SKM-1 (cell line): ENCODE results near the gene ADRM1.

ENCODE experiments used
- DNase-seq: peaks from one replicate; lab custom pipeline; 2025; ENCODE audit not compliant: unreplicated experiment; lab: John Stamatoyannopoulos, UW

ADRM1 gene

DNA sequence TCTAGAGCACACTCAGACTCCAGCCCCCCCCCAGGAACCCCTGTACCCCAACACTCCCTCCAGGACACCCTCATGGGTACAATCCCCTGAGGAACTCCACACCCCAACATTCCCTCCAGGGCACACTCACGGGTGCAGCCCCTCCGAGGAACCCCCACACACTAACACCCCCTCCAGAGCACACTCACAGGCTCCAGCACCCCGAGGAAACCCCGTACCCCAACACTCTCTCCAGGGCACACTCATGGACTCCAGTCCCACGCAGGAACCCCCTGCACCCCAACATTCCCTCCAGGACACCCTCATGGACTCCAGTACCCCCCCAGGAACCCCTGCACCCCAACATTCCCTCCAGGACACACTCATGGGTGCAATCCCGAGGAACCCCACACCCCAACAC, 32.7 kb downstream of the ADRM1 start:
- no peak for DNase-seq

DNA sequence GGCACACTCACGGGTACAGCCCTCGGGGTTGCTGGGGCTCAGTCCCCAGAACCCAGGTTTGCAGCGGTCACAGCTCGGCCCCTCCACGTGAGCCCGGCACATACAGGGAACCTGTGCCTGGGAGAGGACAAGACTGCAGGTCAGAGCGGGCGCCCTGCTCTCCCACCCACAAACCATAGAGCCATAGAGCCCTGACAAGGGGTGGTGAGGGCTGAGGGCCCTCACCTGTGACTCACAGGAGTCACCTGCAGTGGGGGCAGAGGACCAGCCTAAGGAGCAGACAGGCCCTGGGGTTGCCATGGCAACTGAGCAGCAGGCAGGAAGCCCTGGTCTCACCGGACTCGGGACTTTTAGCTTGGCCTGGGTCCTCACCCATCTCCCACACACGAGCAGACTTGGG, 33.5 kb downstream of the ADRM1 start:
- no peak for DNase-seq

- no peak for DNase-seq
Observed at GRCh38 chr20:62336775-62337557, 34.2 kb downstream of the ADRM1 start.

DNA sequence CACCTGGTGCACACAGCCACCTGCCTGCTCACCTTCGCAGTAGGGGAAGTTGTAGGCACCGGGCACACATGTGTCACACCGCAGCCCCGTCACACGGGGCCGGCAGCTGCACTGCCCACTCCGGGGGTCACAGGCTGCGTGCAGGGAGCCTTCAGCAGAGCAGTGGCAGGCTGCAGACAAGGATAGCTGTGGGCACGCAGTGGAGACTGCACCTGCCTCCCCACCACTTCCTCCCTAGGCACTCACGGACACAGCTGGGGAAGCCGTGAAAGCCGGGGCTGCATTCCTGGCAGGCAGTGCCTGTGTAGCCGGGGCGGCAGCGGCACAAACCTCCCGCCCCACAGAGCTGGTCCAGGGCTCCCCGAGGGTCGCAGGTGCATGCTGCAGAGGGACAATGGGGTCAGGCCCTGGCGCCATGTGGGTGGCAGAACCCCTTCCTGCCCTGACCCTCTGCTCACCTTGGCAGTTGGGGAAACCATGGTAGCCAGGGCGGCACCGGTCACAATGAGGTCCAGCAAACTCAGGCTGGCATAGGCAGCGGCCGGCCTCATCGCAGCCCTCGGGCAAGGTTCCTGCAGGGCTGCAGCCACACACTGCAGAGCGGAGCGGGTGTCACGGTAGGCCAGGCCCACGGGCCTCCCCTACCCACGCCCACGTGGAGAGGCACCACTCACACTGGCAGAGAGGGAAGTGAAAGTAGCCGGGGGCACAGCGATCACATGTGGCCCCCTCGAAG, 34.9 kb downstream of the ADRM1 start:
- DNase-seq: no peak

DNA sequence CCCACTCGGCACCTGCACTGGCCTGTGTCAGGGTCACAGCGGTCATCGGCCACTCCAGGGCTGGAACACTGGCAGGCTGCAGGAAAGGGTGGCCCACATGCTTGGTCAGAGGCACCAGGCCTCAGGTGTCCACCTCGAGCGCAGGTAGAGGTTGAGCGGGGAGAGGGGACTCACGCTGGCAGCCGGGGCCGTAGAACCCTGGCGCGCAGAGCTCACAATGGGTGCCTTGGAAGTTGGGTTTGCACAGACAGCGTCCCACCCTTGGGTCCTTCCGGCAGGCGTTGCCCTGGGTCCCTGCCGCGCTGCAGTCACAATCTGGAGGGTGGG, 35.5 kb downstream of the ADRM1 start:
- DNase-seq: no peak

DNA sequence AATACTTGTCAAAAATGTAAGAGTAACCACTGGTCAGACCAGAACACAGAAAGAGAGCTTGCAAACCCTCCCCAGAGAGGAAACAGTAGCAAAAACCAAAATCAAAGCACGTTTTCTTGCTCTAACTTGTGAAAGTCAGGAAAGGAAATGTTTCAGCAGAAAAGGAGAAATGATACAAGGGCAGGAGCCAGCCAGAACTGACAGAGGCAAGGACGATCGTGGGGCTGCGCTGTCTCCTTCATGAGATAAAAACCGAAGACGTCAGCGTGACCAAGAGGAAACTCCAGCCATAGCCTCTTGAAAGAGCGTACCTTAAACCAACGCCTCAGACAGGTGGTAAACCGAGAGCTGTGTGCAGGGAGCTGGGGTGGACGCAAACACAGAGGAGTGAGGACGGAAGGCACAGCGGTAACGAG, 36.9 kb downstream of the ADRM1 start:
- no peak for DNase-seq

- no peak for DNase-seq
Observed at GRCh38 chr20:62342910-62343309, 40.1 kb downstream of the ADRM1 start.

- DNase-seq: no peak
Observed at GRCh38 chr20:62344092-62344491, 41.3 kb downstream of the ADRM1 start.

GRCh38 chr20:62344782-62345181, 42.0 kb downstream of the ADRM1 start:
- DNase-seq: no peak

DNA sequence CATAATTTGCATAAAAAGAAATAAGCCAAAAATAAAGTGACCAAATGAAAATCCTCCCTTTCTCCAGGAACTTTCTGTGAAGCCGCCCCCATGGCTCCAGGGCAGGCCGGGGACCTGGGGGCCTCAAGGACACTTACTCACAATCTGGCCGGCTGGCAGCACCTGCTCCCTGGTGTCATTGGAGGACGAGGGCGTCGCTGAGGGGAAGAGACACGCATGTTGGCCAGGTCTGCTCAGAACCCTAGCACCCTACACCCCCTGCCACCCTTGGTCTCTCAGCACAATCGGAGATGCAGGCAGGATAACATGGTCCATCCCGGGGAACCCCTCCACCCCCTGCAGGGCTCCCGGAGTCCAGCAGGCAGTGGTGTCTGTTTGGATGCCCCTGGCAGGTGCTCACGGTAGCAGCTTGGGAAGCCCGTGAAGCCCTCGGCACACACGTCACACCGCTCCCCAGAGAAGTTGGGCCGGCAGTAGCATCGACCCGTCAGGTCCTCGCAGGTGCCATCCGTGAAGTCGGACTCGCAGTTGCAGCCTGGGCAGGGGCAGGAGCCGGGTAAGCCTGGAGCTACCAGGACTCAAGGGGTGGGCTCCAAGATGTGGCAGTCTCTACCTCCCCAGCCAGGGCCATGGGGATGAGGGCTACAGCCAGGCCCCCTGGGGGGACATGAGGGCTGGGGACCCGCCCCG, 43.0 kb downstream of the ADRM1 start:
- DNase-seq: no peak

DNA sequence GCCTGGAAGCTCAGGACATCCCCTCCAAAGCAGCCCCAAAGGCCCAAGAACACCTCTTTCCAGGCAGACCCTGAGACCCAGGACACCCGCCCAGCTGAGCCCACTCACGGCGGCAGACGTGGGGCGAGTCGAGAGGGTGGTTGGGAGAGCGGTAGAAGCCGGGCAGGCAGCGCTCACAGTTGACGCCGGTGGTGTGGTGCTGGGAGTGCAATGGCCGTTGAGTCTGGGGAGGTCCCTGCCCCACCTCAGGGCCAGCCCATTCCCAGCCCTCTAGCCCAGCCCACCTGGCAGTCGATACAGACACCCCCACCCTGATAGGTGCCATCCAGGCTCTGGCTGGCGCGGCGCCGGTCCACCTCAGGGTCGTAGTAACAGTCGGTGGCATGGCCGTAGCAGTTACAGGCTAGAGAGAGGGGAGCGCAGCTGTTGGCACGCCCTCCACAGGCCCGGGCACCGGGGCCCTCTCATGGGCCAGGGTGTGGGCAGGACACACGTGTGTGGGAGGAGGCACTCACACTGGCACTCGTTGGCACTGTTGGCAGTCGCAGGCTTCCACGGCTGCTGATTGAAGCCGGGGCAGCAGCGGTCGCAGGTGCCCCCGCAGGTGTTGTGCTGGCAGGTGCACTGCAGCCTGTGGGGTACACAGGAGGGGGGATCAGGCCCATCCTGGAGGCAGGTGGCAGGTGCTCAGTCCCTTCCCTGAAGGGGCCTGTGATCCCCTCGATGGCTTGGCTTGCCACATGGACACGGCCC, 43.8 kb downstream of the ADRM1 start:
- DNase-seq: no peak

- no peak for DNase-seq
Observed at GRCh38 chr20:62347151-62347404, 44.3 kb downstream of the ADRM1 start.

GRCh38 chr20:62347445-62347844, 44.6 kb downstream of the ADRM1 start:
- DNase-seq: no peak

DNA sequence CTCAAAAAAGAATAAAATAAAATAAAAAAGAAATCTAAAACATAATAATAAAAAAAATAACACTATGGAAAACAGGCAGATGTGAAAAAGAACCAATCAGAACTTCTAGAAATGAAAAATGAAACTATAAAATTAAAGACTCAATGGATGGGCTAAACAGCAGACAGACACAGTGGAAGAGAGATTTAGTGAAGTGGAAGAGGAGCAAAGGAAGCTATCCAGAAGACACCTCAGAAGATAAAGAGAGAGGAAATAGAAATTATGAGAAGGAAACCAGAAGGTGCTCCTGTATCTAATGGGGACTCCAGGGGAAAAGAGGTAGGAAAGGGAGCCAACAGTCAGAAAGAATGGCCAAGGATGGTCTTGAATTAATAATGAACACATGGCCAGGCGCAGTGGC, 45.8 kb downstream of the ADRM1 start:
- DNase-seq: no peak

- DNase-seq: no peak
Observed at GRCh38 chr20:62349556-62350097, 46.8 kb downstream of the ADRM1 start.

DNA sequence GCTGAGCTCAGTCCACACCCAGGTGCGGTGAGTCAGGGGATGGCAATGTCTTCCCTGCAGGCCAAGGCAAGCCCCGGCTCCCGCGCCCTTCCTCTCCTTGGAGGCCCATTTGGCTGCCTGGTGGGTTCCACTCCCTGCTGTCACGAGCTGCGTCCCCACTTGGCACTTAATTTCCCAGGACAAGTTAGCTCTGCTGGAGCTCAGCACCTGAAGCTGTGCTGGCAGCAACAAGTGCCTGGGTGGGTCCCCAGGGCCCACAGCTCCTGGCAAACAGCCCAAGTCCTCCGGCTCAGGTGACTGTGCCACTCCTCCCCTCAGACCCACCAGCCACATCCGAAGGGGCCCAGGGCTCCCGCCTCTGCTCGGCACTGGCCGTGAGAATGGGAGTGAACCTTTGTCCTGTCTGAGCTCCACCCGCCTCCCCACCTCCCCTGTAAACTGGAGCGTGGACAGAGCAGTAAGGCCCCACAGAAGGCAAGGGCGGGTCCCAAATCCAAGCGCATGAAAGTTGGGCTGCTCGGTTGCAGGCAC, 47.4 kb downstream of the ADRM1 start:
- no peak for DNase-seq

DNA sequence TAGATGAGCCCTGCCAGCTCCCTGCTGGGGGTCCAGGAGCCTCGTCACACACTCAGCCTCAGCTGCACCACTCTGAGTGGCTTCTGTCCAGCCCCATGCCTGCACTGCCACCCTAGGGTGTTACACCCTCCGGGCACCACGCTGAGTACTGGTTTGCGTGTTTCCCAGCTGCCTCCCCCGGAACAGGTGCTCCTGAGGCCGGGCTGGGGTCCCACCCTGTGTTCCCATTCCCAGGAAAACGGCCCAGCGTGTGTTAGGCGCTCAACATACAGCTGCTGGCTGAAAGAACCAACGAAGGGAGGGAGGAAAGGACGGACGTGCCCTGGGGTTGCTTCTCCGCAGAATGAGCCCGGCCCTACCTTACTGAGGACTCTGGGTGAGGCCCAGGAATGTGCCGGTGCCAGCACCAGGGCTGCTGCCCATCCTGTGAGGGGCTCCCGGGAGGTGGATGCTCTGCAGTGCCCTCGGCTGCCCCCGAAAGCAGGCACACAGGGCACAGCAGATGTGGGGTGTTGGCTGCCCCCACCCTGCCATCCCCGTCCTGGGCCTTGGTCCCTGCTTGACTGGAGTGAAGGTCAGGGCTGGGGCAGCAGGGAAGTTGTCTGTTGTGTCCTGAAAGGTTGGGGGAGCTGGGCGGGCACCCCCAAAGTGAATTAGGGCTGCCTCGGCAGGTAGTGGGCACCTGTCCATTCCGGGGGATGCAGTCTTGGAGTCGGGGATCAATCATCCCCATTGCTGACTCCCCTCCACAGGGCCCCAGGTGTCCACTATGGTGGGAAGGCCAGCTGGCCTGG, 48.0 kb downstream of the ADRM1 start:
- DNase-seq: no peak

DNA sequence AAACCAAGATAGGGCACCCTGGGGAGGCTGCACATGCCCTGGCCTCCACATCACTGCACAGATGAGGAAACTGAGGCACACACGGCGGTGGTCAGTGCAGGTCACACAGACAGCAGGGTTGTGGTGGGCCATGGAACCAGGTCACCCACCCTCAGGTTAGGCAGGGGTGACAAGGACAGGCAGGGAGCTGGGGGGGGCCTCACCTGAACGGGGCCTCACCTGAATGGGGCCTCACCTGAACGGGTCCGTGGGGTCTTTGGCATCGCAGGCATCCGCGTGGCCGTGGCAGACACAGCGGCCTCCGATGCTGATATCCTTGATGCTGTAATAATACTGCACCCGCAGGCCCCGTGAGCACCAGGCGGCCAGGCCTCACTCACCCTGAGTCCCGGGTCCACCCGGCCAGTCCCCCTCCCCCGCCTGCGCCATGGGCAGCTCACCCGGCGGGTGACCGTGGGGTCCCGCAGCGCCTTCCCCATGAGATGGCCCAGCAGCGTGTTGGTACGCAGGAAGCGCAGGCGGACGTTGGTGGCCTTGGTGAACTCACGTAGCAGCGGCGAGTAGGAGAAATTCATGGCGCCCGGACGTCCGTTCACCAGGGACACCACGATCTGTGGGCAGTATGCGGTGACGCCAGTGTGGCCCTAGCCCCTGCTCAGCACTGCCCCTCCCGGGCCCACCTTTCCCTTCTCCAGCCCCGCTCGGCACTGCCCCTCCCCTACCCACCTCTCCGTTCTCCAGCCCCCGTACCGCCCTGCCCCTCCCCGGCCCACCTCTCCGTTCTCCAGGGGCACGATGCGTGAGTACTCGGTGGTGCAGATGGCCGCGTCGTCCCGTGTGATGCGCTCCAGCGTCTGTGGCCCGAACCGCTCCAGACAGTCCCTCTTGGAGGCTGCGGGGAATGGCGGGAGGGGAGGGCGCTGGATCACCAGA, 48.9 kb downstream of the ADRM1 start:
- DNase-seq: no peak
